UCSD-AML1 (cell line): Measurements from ENCODE around the gene DSCAM.
"Not testable (repeated sequence)": the region's sequence is repeated elsewhere in the genome, so short reads cannot be mapped to it uniquely, and the experiment has no call there.

Experiments
- DNase-seq: peaks from one replicate; lab custom pipeline; 2025; ENCODE audit not compliant: unreplicated experiment; lab: John Stamatoyannopoulos, UW

DSCAM gene

DNA sequence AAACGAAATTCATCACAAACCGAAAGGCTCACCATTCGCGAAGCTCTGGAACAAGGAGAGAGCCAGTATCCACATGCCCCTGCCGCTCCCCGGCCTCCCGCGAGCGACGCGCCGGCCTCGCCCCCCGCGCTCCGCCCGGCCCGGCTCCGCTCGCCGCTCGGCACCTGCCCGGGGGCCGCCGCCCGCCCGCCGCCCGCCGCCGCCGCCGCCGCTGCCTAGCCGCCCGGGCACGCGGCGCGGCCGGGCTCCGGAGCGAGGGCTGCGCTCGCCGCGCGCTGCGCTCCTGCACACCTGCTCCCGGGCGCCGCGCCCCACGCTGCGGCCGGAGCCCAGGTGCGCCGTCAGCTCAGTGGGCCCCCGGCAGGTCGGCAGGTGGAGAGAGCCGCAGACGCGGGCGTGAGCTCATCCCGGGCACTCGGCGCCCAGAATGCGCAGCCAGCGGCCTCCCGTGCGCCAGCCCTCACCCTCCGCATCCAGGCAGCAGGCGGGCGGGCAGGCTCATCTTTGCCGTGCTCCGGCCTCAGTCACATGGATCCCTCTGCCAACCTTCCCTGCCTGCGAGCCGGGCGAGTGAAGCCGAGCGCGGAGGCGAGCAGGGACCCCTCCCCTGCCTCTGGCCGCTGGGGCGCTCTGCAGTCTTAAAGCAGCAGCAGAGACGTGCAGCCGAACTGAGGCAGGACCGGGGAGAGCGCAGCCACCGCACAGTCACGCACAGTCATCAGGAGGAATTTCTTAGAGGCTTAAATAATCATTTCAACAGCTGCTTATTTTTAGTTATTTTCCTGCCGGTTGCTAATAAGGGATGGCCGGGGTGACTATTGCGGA, at the start of gene DSCAM:
Gene DSCAM, minus strand, starts transcription at position 572 of the 825 bp plus-strand sequence. Its CDS starts 497 bp downstream, at position 75.
- no peak for DNase-seq

DNA sequence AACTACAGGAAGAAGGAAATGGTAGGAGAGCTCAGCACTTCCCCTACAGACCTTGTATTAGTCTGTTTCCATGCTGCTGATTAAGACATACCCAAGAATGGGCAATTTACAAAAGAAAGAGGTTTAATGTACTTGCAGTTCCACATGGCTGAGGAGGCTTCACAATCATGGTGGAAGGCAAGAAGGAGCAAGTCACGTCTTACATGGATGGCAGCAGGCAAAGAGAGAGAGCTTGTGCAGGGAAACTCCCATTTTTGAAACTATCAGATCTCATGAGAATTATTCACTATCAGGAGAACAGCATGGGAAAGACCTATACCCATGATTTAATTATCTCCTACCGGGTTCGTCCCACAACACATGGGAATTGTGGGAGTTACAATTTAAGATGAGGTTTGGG, 48.7 kb upstream of the DSCAM start:
- DNase-seq = not testable (repeated sequence)

DNA sequence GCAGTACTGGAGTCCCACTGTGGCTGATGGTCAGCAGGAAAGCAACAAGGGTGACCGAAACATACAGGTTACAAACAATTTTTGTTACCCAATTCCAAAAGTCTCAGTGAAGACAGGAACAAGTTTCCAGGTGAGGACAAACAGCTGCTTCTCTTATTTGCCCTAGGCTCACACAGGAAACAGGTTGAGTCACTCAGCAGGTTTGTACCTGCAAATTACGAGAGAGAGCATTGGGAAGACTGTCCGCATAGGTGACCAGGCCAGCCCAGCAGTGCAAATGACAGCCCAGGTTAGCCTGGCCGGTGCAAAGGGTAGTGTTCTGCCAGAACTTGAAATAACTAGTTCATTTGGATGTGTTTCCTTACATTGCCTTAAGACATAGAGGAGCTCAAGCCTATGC, 40.0 kb upstream of the DSCAM start:
- DNase-seq = no peak

DNA sequence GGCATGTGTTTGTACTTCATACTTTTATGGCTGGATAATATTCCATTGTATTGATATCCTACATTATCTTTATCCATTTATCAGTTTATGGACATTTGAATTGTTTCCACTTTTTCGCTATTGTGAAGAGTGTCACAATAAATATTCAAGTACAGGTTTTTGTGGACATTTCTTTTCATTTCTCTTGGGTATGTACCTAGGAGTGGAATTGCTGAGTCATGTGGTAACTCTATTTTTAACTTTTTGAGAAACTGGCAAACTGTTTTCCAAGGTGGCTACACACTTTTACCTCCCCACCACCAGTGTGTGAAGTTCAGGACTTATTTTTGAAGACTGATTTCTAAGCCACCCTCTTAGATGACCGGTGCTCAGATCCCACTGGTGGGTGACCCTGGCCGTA, 39.0 kb upstream of the DSCAM start:
- DNase-seq = no peak

DNA sequence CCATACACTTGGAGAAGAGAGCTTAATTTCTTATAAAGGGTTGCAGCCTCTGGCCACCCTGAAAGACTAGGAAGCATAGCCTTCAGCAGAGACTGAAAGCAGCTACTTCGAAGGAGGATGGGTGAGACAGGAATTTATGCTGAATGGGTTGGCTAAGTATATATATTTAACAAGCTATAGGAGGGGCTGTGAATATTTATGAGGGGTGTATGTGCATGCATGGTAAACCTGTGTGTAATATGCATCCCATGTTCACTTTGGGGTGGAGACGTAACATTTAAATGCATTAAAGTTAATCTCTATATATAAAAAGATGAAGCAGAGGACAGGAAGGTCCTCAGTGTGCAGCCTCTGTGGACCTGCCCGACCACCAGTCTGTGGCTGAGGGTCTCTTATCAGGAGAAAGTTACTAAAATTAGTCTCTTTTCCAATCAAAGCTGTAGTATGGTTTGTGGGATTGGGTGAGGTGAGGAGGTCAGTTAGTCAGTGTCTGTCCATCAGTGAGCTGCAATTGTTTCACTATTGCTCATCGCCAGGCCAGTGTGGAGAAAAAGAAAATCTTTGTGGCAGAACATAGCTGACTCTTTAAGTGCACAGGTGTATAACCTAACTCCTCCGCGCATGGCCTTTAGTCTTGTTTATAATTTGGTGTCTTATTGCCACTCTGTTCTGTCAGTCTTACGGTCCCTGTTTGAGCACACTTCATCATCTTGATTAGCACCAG, 35.4 kb upstream of the DSCAM start:
- DNase-seq = no peak

DNA sequence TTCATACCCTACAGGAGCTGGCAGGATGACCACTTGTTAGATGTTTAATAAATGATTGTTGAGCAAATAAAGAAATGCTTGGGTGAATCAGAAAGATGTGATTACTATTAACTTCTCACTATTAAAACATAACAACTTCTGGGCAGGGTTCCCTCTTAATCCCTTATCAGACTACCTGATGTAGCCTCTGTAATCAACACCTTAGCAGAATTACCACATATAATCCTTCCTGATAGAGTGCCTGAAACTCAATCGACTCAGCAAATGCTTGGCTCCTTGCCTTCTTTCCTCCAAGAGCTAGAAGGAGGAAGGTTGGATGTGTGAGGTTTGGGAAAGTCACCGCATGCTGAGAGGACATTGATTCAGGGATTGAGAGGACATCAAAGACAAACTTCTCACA, 34.8 kb upstream of the DSCAM start:
- DNase-seq = no peak

DNA sequence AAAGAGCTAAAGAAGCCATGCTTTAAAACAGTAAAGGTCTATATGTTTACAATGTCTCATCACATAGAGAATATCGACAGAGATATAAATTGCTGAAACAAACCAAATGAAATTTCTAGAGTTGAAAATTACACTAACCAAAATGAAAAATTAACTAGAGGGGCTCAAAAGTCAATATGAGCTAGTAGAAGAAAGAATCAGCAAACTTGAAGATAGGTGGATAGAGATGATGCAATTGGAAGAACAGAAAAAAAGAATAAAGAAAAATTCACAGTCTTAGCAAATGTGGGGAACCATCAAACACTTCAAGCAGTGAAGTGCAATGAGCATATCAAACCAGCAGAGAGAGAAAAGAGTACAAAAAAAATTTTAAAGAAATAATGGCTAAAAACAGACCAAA, 24.1 kb upstream of the DSCAM start:
- DNase-seq = no peak

DNA sequence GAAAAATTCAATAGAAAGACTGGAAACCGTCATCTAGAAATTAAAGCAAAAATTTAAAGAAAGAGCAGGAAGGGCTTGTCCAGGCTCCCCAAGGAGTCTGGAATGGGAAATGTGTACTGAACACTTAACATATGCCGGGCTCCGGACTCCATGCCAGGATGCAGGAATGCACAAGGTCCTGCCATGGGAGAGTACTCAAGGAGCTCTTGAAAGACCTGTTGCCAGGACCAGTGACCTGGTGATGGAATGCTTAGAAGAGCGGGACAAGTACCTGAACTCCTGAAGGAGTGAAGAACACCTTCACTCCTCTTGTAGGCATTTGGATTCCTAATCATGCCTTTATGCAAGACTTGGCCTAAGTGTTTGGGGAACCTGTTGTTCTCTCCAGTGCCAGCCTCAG, 16.9 kb upstream of the DSCAM start:
- no peak for DNase-seq

GRCh38 chr21:40858517-40858916, 11.6 kb upstream of the DSCAM start:
- DNase-seq = no peak

DNA sequence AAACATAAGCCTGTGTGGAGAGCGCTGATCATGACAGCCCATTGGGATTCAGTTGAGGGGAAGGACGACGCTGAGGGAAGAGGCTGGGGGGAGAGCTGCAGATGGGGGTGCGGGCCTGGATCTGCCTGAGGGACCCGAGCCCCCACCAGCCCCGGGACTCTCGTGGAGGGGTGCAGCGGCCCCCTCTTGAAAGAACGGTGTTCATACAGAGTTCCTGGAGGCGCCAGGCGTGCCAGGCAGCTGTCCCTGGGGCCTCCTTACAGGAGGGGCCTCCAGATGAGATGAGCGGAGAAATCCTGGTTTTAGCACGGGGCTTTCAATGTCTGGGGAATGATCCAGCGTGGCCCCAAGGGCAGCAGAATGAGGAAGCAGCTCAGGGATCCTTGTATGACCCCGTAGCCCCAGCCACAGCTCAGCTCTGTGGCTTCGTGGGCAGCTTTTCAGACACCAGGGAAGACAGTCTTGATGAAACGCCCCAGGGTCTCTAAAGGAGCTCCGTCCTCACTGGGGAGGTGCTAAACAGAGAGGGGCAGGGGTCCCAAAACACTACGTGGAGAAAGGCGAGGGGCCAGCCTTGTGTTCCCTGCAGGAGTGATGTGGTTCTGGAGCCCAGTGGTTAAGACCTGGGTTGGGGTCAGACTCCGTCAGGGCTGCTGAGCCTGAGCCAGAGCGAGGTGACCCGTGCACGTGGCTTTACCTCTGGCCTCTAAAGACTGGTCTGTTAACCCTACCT, 7.2 kb upstream of the DSCAM start:
- DNase-seq = no peak

- no peak for DNase-seq
Measured at GRCh38 chr21:40852563-40852962, 5.6 kb upstream of the DSCAM start.

GRCh38 chr21:40851749-40852148, 4.8 kb upstream of the DSCAM start:
- no peak for DNase-seq

- no peak for DNase-seq
Measured at GRCh38 chr21:40850071-40850470, 3.1 kb upstream of the DSCAM start.

DNA sequence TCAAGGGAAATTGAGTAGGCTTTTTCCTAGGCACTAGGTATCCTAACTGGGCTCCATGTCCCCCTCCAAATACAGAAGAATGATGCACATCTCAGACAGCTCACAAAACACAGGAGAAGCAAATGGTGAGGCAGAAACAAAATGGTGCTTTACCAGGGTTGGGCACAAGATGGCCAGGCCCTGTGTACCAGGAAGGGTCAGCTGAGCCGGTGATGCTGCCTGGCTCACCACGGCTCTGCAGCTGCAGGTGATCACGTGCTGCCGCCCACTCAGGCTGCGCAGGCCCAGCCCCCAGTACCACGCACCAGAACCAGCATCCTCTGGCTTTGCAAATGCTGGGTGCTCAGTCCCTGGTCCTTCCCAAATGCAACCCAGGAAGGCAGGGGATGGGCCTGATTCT, 993 bp upstream of the DSCAM start:
- DNase-seq = no peak

GRCh38 chr21:40846103-40846502, 855 bp downstream of the DSCAM start:
- DNase-seq = no peak

GRCh38 chr21:40845441-40845995, 1.4 kb downstream of the DSCAM start:
- DNase-seq = no peak

- DNase-seq = no peak
Measured at GRCh38 chr21:40844935-40845334, 2.0 kb downstream of the DSCAM start.

- no peak for DNase-seq
Measured at GRCh38 chr21:40842197-40842552, 4.8 kb downstream of the DSCAM start.

DNA sequence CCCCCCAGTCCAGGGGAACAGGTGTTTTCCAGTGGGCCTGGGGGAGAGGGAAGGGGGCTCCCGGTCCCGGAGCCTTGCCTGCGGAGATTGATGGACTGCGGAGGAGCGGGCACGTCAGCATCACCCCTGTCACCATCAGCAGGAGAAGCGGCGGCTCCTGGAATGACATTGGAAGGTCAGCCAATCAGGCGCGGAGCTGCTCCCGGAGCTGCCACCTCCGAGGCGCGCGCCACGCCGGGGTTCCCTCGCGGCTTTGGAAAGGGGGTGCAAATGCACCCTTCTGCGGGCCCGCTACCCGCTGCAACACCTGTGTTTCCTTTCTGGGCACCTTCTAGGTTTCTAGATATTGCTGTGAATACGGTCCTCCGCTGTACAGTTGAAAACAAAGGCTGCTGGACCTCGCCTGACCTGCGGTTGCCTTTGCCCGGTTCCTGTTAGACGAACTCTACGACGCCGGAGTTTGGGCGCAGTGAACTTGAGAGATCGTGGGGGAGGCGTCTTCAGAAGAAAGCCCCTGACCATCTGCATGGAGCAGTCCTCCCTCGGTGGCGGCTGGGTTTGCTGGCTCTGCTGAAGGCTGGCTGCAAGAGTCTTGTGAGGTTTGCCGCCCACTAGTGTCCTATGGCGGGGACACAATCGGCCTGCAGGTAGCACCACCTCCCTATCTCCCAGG, 5.3 kb downstream of the DSCAM start:
- peak; percentile 12 for DNase-seq

DNA sequence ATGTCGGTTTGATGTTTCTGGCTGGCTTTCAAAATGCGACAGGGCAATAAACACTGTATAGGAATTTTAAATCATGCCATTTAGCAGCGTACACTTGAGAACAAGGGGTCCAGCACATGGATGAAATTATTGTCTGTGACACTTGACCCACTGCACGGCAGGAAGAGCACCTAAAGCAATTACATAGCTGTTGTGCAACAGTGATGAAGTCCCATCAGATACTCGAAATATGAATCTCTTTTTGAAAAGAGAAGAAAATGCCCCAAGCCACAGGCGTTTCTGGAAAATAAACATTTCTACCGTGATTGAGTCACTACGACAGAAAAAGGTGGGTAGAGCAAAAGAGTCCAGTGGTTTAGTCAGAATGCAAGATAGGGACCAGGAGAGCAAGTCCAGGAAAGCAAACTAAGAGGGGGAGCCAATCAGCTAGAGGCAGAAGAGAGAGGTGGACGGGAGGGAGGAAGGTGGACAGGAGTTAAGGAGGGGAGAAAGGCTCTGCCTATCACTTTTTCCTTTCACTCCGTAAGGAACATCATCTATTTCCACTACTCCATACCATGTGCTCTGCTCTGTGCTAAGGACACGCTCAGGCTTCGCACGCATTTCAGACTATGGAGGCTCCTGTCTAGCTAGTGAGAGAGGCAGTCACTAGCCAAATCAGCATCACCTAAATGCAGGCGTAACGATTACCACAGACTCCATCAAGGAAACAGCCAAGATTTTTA, 6.4 kb downstream of the DSCAM start:
- DNase-seq = no peak
